A549 treated with AZD2906 at 1 μM for 4 hours (cell line): Measurements from ENCODE around the gene CA14. TPM values are rescaled to one million over a fixed set of nuclear protein-coding genes. Genes with fewer than 3 reads are reported as not detected.

Experiments used
- total RNA-seq: library from RNA; stranded (reverse); fragments of 200-300 nt; extraction: Qiagen RNA extraction; gene quantifications from 5 replicates; pipeline ENCODE4 v1.2.3, GENCODE V29; 2022

The CA14 gene
- total RNA-seq = not detected in 5 replicates

GRCh38 chr1:150257624-150258585 is at the start of gene CA14:
CA14 (plus strand) TSS chr1:150257774; CDS start chr1:150258129, 355 bp downstream.

GRCh38 chr1:150235852-150236613 is 21.5 kb upstream of the CA14 start, which contains the start of gene ANP32E:
ANP32E (minus strand) TSS chr1:150236112; CDS start chr1:150235786, 326 bp downstream.

DNA sequence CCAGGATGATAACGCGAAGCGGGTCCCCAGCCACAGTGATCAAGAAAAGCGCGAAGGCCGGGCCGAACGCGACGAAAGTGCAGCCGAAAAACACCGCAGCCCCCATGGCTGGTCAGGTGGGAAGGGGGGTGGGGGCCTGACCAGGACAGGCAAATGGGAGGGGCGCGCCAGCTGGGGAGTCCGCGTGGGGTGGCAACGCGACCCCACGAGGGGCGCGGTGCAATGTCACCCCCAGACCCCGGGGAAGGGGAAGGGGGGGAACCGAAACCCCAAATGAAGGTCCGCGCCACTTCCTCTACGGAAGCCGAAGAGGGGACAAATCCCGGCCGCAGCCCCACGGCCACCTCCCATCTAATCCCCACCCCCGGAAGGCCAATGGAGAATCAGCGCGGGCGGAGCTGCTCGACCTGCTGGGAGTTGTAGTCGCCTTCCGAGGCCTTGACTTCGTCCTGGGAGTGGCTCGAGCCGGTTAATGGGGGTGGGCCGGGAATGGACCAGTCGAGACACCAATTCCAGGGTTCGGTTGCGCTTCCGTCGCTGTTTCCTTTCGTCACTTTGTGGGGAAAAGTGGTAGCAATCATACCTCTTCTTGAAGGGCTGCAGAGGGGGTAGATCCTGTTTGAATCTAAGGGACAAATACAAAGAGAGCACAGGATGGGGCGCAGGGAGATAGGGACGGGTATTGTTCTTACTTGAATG is 11.3 kb downstream of the CA14 start, which contains the start of gene APH1A:
Gene APH1A (minus strand): TSS at position 312 of the 699 bp plus-strand sequence. CDS start 206 bp downstream, at position 106.

DNA sequence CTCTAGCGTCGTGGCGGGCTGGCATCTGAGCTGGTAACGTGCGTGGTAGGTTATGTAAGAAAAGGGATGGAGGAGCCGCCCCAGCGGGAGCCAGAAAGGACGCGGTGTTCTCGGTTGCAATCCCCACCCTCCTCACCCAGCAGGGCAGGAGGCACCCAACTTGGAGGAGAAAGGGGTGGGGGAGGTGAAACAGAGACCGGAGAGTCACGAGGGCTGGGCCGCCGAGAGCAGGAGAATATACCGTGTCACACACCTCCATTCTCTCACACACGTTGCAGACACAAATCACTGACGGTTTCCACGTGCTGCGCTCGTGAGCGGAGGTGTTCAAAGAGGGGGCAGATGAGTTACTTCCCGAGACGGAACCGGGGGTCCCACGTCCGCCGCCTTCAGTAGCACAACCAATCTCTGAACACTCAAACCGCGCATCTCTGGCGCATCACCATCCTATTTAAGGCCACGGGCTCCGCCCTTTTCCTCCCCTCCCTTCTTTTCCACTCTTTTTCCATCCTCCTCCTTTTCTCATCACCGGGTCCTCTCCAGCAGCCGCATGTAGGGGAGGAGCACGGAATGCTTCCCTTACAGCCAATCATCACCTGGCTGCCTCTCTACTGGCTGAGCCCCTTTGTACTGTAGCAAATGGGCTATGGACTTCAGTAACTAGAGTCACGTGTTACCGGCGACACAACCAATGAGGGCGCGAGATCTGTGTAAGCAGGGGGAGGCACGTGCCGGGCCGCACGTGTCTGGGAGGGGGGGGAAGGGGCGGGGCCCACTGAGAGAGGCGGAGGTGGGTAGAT is 24.4 kb downstream of the CA14 start, which contains the start of gene CIART:
Gene CIART (plus strand): TSS at position 797 of the 800 bp plus-strand sequence. CDS start 714 bp downstream, outside the sequence.

GRCh38 chr1:150293433-150294253 is 36.1 kb downstream of the CA14 start, which contains the start of gene MRPS21:
MRPS21 (plus strand) TSS chr1:150293861; CDS start chr1:150294367, 506 bp downstream.

Other genes with a start within 250 kb of the CA14 start
- gene OTUD7B, start 247.0 kb upstream of the CA14 start, total RNA-seq = 9.7 to 12.1 TPM (median 11.5 TPM) in 5 replicates
- 14.4 to 15.7 TPM (median 14.6 TPM) in 5 replicates for gene VPS45, start 190.0 kb upstream of the CA14 start, total RNA-seq
- 5.0 to 7.0 TPM (median 6.7 TPM) in 5 replicates for gene PLEKHO1, start 107.9 kb upstream of the CA14 start, total RNA-seq
- 33.2 to 53.2 TPM (median 41.0 TPM) in 5 replicates for gene ANP32E, start 21.7 kb upstream of the CA14 start, total RNA-seq
- gene APH1A, start 11.2 kb downstream of the CA14 start, total RNA-seq = 137 to 147 TPM (median 146 TPM) in 5 replicates
- 0.21 to 0.63 TPM (median 0.32 TPM) in 5 replicates for gene C1orf54, start 15.0 kb downstream of the CA14 start, total RNA-seq
- gene CIART, start 24.8 kb downstream of the CA14 start, total RNA-seq = 1.8 to 3.5 TPM (median 2.5 TPM) in 5 replicates
- gene MRPS21, start 36.1 kb downstream of the CA14 start, total RNA-seq = 77.6 to 88.6 TPM (median 83.9 TPM) in 5 replicates
- 47.0 to 53.5 TPM (median 51.6 TPM) in 5 replicates for gene PRPF3, start 63.8 kb downstream of the CA14 start, total RNA-seq
- gene RPRD2, start 106.4 kb downstream of the CA14 start, total RNA-seq = 12.9 to 13.6 TPM (median 13.3 TPM) in 5 replicates
- gene TARS2, start 229.6 kb downstream of the CA14 start, total RNA-seq = 21.6 to 23.6 TPM (median 22.4 TPM) in 5 replicates